ENCODE results near the gene CGREF1.

DNA sequence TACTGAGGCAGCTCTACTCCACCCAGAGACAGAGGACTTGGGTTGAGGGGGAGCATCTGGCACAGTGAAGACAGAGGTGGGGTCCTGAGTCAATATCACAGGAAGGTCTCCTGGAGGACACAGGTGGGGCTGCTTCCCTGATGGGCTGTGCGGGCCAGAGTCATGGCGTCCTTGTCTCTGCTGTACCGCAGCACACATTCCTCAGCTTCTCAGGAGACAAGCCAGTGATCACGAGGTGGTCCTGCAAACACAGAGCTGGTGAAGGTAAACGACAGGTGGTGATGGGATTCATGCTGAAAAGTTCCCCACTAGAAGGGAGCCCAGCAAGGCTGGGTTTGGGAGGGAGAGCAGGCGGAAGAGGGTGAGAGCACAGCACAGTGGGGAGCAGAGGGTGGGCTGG is 39.5 kb upstream of the CGREF1 start:
- TF ChIP-seq EZH2 (IDR thresholded peaks at IDR 0.05; ENCODE audit: low read length, unreplicated experiment) = no peak
- TF ChIP-seq, protein P1, sequence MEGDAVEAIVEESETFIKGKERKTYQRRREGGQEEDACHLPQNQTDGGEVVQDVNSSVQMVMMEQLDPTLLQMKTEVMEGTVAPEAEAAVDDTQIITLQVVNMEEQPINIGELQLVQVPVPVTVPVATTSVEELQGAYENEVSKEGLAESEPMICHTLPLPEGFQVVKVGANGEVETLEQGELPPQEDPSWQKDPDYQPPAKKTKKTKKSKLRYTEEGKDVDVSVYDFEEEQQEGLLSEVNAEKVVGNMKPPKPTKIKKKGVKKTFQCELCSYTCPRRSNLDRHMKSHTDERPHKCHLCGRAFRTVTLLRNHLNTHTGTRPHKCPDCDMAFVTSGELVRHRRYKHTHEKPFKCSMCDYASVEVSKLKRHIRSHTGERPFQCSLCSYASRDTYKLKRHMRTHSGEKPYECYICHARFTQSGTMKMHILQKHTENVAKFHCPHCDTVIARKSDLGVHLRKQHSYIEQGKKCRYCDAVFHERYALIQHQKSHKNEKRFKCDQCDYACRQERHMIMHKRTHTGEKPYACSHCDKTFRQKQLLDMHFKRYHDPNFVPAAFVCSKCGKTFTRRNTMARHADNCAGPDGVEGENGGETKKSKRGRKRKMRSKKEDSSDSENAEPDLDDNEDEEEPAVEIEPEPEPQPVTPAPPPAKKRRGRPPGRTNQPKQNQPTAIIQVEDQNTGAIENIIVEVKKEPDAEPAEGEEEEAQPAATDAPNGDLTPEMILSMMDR (conservative IDR thresholded peaks at IDR 0.05; ENCODE audit: low read depth, low read length) = no peak

Measured in PC-3 (cell line).